HG03139 (cell line): ENCODE results near the gene SSB.
"Not testable (repeated sequence)": the region's sequence is repeated elsewhere in the genome, so short reads cannot be mapped to it uniquely, and the experiment has no call there.

Source experiments
- ATAC-seq: cut with Tn5 transposase; IDR thresholded peaks from one replicate; pipeline ENCODE4 v1.9.1; 2021; ENCODE audit not compliant: unreplicated experiment

The SSB gene

DNA sequence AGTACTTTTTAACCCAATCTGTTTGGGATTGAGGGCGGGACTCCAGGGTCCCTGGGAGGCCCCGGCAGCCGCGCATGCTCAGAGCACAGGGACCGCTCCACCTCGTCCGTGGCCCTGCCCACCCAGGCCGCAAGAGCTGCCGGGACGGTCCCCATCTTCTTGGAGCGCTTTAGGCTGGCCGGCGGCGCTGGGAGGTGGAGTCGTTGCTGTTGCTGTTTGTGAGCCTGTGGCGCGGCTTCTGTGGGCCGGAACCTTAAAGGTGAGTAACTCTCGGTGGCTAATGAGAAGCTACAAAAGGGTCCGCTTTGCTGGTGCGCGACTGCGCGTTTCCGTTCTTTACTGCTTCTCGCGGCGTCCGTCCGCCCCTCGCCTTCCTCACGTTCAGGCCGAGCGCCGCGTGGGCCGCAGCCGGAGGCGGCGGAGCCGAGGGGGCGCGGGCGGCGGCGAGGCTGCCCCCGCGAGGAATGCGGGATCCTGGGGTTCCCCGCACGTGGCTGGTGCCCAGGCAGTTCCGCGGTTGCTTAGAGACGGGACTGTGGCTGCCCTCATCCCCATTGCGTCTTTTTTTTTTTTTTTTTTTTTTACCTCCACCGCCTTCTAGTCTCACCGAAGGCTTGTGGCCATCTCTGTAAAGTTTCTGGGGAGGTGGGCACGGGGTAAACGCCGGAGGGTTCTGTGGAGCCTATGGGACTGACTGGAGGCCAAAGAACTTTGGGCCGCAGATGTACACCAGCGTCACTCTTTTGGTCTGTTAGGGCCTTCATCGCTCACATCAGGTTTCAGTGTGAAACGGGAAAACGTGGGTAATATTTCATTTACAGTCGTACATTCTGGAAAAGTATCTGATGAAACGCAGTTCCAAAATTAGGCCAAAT, at the start of gene SSB:
Gene SSB (plus strand): TSS at position 154 of the 875 bp plus-strand sequence. CDS start 2,090 bp downstream, outside the sequence.
- ATAC-seq = peak; percentile 97

GRCh38 chr2:169752752-169753151, 45.9 kb upstream of the SSB start:
- ATAC-seq = no peak

- no peak for ATAC-seq
These were observed 43.4 kb upstream of the SSB start for GRCh38 chr2:169755083-169755870.

DNA sequence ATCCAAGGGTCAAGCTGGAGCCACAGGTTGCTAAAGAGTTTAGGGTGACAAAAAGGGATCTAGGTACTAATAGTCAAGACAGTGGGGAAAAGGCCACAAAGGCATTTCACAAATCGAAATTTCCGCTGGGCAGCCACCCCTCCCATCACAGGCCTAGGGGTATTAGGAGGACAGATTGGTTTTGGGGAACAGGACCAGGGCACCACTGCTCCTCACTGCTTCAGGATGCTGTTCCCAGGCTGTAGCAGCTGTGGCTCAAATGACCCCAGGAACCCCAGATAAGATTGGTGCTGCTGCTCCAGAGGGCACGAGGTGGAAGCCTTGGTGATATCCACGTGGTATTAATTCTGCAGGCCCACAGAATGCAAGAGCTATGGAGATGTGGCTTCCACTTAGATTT, 42.3 kb upstream of the SSB start:
- no peak for ATAC-seq

DNA sequence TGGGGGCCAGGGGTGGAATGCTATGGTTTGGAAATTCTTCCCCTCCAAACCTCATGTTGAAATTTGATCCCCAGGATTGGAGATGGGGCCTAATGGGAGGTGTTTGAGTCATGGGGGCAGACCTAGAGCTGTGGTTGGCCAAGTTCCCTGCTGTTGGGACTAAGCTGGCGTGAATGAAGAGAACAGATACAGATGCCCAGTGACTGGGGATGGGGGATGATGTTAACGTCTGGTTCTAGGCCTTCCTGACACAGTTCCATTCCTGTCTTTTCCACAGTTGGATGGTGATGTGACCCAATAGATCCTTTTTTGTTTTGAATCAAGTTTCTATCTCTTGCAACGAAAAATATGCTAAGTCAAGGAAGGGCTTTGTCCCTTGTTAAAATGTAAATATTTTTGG, 41.3 kb upstream of the SSB start:
- ATAC-seq = no peak

- no peak for ATAC-seq
These were observed 40.9 kb upstream of the SSB start for GRCh38 chr2:169757778-169758177.

GRCh38 chr2:169759987-169760386, 38.7 kb upstream of the SSB start:
- no peak for ATAC-seq

DNA sequence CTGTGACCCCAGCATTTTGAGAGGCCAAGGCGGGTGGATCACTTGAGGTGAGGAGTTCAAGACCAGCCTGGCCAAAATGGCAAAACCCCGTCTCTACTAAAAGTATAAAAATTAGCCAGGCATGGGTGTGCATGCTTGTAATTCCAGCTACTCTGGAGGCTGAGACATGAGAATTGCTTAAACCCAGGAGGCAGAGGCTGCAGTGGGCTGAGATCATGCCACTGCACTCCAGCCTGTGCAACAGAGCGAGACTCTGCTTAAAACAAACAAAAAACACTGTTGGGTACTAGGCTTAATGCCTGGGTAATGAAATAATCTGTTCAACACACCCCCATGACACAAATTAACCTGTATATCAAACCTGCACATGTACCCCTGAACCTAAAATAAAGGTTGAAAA, 37.9 kb upstream of the SSB start:
- ATAC-seq = not testable (repeated sequence)

GRCh38 chr2:169761251-169761969, 37.3 kb upstream of the SSB start:
- ATAC-seq = no peak

DNA sequence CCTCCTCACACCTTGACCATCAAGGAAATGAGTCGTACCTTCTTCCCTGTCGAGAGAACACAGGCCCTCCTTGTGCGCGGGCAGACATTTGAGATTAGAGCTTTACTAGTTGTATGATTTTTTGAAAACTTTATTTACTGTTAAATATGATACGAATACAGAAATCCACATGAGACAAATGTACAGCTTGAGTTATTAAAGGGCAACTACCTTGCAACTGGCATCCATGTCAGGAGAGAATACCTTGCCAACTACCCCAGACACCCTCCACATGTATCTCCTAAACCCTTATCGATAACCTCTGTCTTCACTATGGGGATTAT, 36.7 kb upstream of the SSB start:
- ATAC-seq = no peak

DNA sequence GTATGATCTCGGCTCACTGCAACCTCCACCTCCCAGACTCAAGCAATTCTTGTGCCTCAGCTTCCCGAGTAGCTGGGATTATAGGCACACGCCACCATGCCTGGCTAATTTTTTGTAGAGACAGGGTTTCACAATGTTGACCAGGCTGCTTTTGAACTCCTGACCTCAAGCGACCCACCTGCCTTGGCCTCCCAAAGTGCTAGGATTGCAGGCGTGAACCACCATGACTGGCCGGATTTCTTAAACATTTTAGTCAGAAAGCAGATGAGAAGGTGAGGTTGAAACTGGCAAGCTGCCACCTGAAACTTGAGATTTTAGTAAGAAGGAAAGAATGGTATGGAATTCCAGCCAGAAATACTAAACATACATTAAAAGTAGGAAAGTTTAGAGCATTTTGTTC, 33.1 kb upstream of the SSB start:
- ATAC-seq = no peak

DNA sequence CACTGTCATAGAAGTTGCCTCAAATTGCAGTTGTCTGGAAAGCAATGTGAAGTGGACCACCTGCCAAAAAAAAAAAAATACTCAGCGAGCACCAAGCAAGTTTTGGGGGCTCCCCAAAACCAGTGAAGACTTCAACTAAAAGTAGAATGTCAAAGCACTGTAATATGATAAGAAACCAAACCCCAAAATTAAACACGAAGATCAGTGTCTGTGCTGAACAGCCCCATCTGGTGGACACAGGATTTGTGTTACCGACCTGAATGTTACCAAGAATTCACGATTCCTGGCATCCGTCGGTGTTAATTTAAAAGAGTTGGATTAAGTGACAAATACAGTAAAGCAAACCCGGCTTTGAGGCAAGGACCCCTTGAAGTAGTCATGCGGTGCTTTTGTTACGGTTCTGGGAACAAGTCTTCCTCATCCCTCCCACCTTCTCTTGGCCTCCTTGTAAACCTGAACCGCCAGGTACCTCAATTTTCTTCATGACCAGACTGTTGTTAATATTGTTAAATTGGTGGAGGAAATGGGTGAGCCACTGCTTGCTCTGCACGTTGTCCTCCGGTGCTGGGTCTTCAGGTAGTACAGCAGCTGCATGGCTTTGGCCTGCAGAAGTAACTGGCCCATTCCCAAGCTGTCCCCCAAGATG, 31.3 kb upstream of the SSB start:
- ATAC-seq = no peak

DNA sequence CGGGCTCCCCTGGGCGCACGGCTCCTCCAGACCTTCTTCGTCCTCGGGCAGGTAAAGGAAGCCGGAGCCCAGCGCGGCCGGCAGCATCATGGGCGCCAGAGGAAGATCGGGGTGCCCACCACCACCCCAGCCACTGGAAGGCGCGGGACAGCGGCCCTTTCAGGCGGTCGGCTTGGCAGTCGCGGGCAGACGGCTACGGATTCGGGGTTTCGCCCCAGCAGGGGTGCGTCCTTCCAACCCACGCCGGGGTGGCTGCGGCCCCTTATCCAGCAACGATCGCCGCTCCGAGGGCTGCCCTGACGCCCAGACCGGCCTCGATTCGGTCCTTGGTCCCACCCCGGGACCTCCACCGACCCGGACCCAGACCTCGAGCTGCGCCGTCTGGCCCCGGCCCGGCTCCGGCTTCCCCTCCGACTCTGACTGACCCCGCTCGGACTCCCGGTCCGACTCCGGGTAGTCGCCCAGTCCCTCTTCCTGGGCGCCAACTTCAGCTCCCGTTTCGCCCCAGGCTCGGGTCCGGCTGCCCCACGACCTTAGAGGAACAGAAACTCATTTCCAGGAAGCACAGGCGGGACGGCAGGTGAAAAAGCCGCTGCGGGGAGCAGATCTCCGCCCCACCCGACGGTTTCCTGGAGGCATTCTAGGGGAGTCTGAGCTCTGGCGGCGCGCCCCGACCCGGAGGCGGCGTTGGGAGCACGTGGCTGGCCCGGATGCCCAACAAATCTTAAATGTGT, 30.2 kb upstream of the SSB start:
- ATAC-seq = no peak

DNA sequence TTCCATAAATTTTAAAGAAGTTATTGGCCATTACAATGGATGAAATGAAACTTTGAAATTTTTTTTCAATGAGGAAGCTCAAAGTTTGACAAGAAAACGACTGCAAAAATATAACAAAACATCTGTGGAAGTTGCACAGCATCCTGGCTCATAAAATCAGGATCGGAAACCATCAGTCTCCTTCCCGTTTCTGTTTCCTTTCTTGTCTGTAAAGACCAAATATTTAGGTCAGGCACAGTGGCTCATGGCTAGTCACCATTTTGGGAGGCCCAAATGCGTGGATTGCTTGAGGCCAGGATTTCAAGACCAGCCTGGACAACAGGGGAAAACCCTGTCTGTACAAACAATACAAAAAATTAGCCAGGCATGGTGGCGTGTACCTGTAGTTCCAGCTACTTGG, 27.6 kb upstream of the SSB start:
- no peak for ATAC-seq

- ATAC-seq = no peak
These were observed 27.1 kb upstream of the SSB start for GRCh38 chr2:169771612-169772011.

GRCh38 chr2:169772651-169773050, 26.0 kb upstream of the SSB start:
- no peak for ATAC-seq

DNA sequence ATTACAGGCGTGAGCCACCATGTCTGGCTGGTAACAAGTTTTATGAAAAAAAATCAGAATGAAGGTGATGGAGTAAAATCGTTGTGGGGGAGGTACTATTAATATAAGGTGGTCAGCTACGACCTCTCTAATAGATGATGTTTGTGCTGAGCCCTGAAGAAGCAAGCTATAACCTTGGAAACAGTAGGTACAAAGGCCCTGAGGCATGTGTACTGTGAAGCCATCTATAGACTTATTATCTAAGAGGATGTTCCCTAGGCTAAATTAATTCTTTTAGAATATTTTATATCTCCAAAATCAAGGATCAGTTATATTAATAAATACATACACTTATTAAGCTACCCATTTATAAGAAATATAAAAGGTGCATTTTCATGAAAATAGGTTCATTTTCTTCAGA, 23.3 kb upstream of the SSB start:
- no peak for ATAC-seq

GRCh38 chr2:169775765-169776164, 22.9 kb upstream of the SSB start:
- ATAC-seq = no peak

GRCh38 chr2:169776252-169776761, 22.4 kb upstream of the SSB start:
- ATAC-seq = no peak

GRCh38 chr2:169778446-169778845, 20.2 kb upstream of the SSB start:
- ATAC-seq = no peak
